GM20000 (cell line): Measurements from ENCODE around the gene VSX2.

Experiments
- DNase-seq: peaks from one replicate; pipeline ENCODE4 v3.0.0; 2012; ENCODE audit warnings: low spot score
- TF ChIP-seq, protein P1 (sequence below): IDR thresholded peaks from 2 replicates; pipeline ENCODE4 v1.5.1; 2012; ENCODE audit warnings: mild to moderate bottlenecking, control low read depth; ENCODE audit errors: extremely low read depth, missing control alignments

The VSX2 gene

DNA sequence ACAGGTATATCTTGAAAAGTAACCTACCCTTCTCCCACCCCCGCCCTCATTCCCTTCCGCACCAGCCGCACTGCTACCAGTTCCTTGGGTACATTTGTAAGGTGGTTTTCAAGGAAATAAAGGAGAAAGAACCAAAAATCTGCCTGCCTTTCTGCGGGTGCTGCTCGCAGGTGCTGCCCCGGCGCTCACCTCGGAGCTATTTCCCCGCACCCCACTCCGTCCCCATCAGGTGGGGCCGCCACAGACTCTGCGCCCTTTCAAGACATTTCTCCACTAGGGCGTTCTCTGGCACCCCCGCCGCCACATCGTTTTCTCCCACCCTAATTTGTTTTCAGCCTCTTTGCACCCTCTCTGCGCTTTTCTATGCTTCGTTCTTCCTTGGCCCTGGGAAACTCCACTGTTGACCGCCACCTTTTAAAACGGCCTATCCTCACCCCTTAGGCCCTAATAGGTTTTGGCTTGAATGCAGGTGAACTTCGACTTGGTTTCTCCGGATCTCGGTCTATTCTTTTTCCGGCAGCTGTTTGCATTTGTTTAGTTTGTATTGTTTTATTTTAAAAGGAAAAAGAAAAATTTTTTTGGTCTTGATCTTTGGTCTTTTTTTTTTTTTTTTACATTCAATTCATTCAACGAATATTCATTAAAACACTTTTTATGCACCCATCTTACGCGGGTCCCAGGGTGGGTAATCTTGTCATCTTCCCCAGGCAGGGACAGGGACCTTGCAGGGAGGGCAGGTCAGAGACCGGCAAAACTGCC lies 3.0 kb downstream of the VSX2 start:
- TF ChIP-seq, protein P1, sequence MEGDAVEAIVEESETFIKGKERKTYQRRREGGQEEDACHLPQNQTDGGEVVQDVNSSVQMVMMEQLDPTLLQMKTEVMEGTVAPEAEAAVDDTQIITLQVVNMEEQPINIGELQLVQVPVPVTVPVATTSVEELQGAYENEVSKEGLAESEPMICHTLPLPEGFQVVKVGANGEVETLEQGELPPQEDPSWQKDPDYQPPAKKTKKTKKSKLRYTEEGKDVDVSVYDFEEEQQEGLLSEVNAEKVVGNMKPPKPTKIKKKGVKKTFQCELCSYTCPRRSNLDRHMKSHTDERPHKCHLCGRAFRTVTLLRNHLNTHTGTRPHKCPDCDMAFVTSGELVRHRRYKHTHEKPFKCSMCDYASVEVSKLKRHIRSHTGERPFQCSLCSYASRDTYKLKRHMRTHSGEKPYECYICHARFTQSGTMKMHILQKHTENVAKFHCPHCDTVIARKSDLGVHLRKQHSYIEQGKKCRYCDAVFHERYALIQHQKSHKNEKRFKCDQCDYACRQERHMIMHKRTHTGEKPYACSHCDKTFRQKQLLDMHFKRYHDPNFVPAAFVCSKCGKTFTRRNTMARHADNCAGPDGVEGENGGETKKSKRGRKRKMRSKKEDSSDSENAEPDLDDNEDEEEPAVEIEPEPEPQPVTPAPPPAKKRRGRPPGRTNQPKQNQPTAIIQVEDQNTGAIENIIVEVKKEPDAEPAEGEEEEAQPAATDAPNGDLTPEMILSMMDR: no peak
- no peak for DNase-seq

DNA sequence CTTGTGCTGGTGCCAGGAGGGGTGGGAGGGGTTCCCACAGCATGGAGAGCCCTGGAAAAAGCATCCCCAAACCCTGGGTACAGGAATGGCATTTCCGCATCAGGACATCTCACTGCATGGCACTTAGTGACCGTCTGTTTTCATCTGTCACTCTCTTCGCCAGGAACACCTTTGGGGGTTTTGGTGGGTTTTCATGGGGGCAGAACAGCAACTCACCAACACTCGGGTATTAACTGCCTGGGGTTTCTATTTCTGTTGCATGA lies 3.5 kb downstream of the VSX2 start:
- TF ChIP-seq, protein P1: no peak
- DNase-seq: no peak

DNA sequence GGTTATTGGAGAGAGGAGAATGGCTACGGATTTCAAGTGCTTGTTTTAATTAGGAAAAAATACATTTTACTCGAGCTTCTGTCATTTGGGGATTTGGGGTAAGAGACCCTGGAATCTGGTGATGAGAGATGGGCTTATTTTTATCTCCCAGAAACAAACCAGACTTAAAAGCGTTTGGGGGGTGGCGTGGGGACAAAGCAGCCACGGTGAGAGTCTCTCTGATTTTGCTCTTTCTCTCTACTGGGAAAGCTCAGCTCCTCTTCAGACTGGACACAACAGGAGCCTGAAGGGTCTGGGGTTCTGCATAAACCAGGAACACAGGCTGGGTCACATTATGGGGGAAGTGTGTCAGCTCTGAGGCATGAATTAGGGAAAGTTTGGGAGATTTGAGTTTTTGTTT lies 3.8 kb downstream of the VSX2 start:
- TF ChIP-seq, protein P1: no peak
- no peak for DNase-seq

DNA sequence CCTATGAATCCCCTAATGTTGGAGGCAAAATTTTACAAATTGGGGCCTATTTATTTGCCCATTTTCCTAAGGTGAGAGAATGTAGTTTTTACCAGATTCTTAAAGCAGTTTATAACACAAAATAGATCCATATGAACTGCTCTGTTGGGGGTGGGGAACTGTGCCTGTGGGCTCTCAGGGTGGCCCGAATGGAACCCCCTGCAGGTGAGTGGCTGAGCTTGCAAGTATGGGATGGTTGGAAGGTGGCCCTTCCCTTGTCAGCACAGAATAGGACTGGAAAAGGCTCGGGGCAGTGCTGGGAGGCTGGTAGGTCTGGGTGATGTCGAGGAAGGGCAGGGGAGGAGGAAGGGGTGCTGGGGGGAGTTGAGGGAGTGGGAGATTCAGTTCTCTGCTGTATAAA lies 4.9 kb downstream of the VSX2 start:
- DNase-seq: no peak
- TF ChIP-seq, protein P1: no peak

DNA sequence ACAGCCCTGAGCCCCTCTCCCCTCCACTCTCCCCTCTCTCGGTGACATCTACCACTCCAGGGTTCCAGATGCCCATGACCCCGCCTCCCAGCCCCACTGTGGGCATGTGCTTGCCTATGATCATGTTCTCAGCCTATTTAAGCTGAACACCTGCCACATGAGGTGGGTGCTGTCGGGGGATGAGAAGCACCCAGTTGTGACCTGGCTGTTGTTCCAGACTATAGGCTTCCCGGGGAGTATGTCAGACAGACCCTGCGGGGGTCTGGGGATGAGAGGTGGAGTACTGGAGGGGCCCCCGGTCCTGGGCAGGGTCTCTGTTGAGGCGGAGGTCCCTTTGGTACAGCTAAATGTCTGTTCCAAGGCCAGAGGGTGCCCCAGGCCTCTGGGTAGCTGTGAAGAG lies 6.0 kb downstream of the VSX2 start:
- TF ChIP-seq, protein P1: no peak
- no peak for DNase-seq

DNA sequence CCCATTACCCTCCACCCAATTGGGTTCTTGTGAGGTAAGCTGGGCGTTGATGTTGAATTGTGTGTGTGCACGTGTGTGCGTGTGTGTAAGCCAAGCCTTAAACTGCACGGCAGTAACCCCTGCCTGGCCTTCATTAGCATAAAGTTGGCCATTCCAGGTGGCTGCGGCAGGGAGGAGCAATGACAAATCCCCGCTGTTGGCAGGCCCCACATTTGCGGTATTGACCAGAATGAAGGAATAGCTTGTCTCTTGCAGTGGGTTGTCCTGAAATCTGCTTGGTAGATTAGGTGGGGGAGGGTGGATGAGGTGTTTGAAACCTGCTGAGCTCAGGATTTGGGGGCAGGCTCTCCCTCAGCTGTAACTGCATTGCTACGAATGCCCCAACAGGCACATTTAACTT lies 7.3 kb downstream of the VSX2 start:
- no peak for DNase-seq
- TF ChIP-seq, protein P1: no peak

DNA sequence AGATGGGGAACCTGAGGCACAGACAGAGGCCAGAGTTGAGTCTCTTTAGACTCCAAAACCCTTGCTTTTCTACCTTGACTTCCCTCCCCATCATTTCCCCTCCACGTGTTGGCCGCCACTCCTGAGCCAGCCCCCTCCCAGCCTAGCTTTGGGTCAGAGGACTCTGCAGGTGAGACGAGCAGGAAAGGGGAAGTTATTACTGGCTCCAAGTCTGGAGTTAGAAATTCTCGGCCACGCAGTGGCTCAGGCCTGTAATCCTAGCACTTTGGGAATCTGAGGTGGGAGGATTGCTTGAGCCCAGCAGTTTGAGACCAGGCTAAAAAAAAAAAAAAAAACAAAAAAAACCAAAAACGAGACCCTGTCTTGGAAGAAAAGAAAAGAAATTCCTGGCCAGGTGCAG lies 8.8 kb downstream of the VSX2 start:
- no peak for DNase-seq
- TF ChIP-seq, protein P1: no peak
